HG03064 (cell line): Measurements from ENCODE around the gene SYNDIG1.

ENCODE experiments used
- ATAC-seq: cut with Tn5 transposase; IDR thresholded peaks from one replicate; pipeline ENCODE4 v1.9.1; 2021; ENCODE audit warnings: low read depth; ENCODE audit not compliant: unreplicated experiment

SYNDIG1 gene

GRCh38 chr20:24547967-24548366 lies 78.5 kb downstream of the SYNDIG1 start:
- ATAC-seq, result no peak

GRCh38 chr20:24559114-24559732 lies 89.8 kb downstream of the SYNDIG1 start:
- no peak for ATAC-seq

- no peak for ATAC-seq
Observed at GRCh38 chr20:24560571-24561491, 91.4 kb downstream of the SYNDIG1 start.

- ATAC-seq, result no peak
Observed at GRCh38 chr20:24565835-24566351, 96.5 kb downstream of the SYNDIG1 start.

GRCh38 chr20:24566656-24567055 lies 97.2 kb downstream of the SYNDIG1 start:
- ATAC-seq, result no peak

GRCh38 chr20:24567508-24567907 lies 98.1 kb downstream of the SYNDIG1 start:
- no peak for ATAC-seq

GRCh38 chr20:24568842-24569241 lies 99.4 kb downstream of the SYNDIG1 start:
- no peak for ATAC-seq

GRCh38 chr20:24571159-24571558 lies 101.7 kb downstream of the SYNDIG1 start:
- ATAC-seq, result no peak

GRCh38 chr20:24572140-24572539 lies 102.7 kb downstream of the SYNDIG1 start:
- ATAC-seq, result no peak

- ATAC-seq, result no peak
Observed at GRCh38 chr20:24572862-24573261, 103.4 kb downstream of the SYNDIG1 start.

GRCh38 chr20:24573557-24573956 lies 104.1 kb downstream of the SYNDIG1 start:
- no peak for ATAC-seq

- no peak for ATAC-seq
Observed at GRCh38 chr20:24574307-24574706, 104.9 kb downstream of the SYNDIG1 start.

GRCh38 chr20:24574797-24575196 lies 105.4 kb downstream of the SYNDIG1 start:
- ATAC-seq, result no peak

GRCh38 chr20:24575811-24576210 lies 106.4 kb downstream of the SYNDIG1 start:
- no peak for ATAC-seq

- no peak for ATAC-seq
Observed at GRCh38 chr20:24576447-24576846, 107.0 kb downstream of the SYNDIG1 start.

- no peak for ATAC-seq
Observed at GRCh38 chr20:24577271-24577909, 108.0 kb downstream of the SYNDIG1 start.

GRCh38 chr20:24578567-24579415 lies 109.4 kb downstream of the SYNDIG1 start:
- no peak for ATAC-seq

GRCh38 chr20:24579475-24579874 lies 110.0 kb downstream of the SYNDIG1 start:
- ATAC-seq, result no peak

- no peak for ATAC-seq
Observed at GRCh38 chr20:24580006-24580405, 110.6 kb downstream of the SYNDIG1 start.

GRCh38 chr20:24580855-24581254 lies 111.4 kb downstream of the SYNDIG1 start:
- no peak for ATAC-seq
